Measurements from ENCODE around the gene IGSF22. TPM values are rescaled to one million over a fixed set of nuclear protein-coding genes. Genes with fewer than 3 reads are reported as not detected.

The IGSF22 gene
- total RNA-seq, 1 experiment from 2014 or later, result not detected

DNA sequence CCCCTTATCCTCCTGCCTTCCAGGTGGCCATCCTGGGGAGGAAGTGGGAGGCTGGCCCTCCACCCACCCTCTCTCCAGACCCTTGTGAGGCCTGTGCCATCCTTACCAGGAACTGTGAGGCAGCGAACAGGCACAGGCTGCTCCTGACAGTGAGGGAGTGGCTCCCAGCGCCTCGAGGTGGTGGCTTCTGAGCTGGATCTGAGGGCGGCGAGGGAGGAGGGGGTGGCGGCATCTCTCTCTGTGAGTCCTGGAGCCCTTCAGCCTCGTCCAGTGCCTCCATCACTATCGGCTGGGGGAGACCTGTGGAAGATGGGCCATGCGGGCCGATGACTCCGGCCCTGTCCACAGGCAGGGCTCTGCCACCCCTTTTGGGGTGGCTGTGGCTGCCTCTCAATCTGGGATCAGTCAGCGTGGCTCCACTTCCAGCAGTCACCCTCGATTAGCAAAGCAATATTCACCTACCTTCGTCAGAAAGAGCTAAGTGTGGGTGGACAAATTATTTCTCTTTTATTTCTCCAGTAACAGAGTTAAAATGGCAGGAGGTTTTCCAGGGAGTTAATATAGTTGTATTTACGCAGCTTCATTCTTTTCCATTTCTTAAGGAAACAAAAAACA, 18.0 kb upstream of the IGSF22 start:
- POLR2A ChIA-PET, result no interaction called here
- no peak for DNase-seq (ENCODE audit: low read depth, low spot score)
- no TSS peak for BruUV-seq (replicated peaks)

DNA sequence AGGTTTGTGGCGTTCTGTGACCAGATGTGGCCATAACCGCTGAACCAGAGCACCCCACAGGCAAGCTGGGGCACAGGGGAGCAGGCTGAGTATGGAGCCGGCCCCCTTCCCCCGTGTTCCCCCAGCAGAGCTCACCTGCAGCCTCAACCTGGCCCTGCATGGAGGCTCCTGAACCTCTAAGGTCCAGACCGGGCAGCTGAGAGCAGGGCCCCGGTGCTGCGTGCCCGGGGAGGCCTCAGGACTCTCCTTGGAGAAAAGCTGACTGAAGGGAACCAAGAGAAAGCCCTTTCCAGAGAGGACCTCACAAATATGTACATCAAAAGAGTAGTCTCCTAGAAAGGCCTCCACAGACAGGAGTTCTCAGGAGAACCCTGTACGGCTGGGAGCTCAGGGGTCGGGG, 17.4 kb upstream of the IGSF22 start:
- CTCF ChIA-PET, result interaction anchor here (1.0 to 1.1 kb wide), 2 partner anchors 16 to 21 kb away, joined by 3 to 4 read pairs; no protein-coding TSS in a partner anchor

More for the DNA sequence above, 18.0 kb upstream of the IGSF22 start:
- H3K9ac ChIP-seq (ENCODE audit: low read length), result no peak overlapping the region
- H2AFZ ChIP-seq (ENCODE audit: low read depth, low read length, poor library complexity, severe bottlenecking), result no peak overlapping the region
- H3K36me3 ChIP-seq (ENCODE audit: control insufficient read depth in 1 of 2, insufficient read depth in 2 of 2, low read length in 2 of 2), result no peaks in the 10 kb centered on the region; a peak in 1 of 4 replicates
- H3K27ac ChIP-seq (ENCODE audit: low read depth, low read length), result no peak overlapping the region
- TF ChIP-seq POLR2AphosphoS5 (IDR thresholded peaks at IDR 0.05; ENCODE audit: low read depth, low read length), result no peak
- TF ChIP-seq EGR1 (IDR thresholded peaks at IDR 0.05; ENCODE audit: low read depth), result no peak
- no peak for TF ChIP-seq CBX3 (IDR thresholded peaks at IDR 0.05; ENCODE audit: low read depth)
- no peak for TF ChIP-seq SIN3A (IDR thresholded peaks at IDR 0.05; ENCODE audit: low read depth)
- no peaks in the 10 kb centered on the region for H3K9me2 ChIP-seq (ENCODE audit: insufficient read depth)
- no peaks in the 10 kb centered on the region for H4K20me1 ChIP-seq (ENCODE audit: insufficient read depth)
- intact Hi-C loops (cut with micrococcal nuclease), result no loop called here
- H3K4me3 ChIP-seq (replicated peaks in 1 of 2; ENCODE audit: low read depth in 1 of 2, low read length in 2 of 2), result no peak overlapping the region
- H3K4me1 ChIP-seq (ENCODE audit: control insufficient read depth in 1 of 2, insufficient read depth in 2 of 2, low read length in 2 of 2), result no peaks in the 10 kb centered on the region
- H3K4me2 ChIP-seq (ENCODE audit: low read length), result no peak overlapping the region
- H3K9me3 ChIP-seq (ENCODE audit: control insufficient read depth in 1 of 2, insufficient read depth in 1 of 2, low read depth in 1 of 2, low read length in 2 of 2), result no peaks in the 10 kb centered on the region
- ChIA-PET CTCF (interaction anchor here (1.1 kb wide), 1 partner anchor 22 kb away, joined by 3 read pairs; no protein-coding TSS in a partner anchor), RAD21 (ENCODE audit: low non-redundant PET in 1 of 2, low total read pairs in 2 of 2, uncharacterized antibody in 2 of 2, unreplicated experiment in 2 of 2) (no interaction called here)
- no peaks in the 10 kb centered on the region for H3K79me2 ChIP-seq (ENCODE audit: insufficient read depth, low read length)
- no peaks in the 10 kb centered on the region for H3K27me3 ChIP-seq (ENCODE audit: insufficient read depth, low read length)
- ATAC-seq, result no peak

More for the DNA sequence above, 17.4 kb upstream of the IGSF22 start:
- Histone ChIP-seq H3K79me2 (ENCODE audit: insufficient read depth, low read length) (no peaks in the 10 kb centered on the region), H4K20me1 (ENCODE audit: insufficient read depth) (no peaks in the 10 kb centered on the region), H3K4me1 (ENCODE audit: control insufficient read depth in 1 of 2, insufficient read depth in 2 of 2, low read length in 2 of 2) (no peaks in the 10 kb centered on the region), H3K27ac (ENCODE audit: low read depth, low read length) (no peak overlapping the region), H3K4me2 (ENCODE audit: low read length) (no peak overlapping the region), H3K9me2 (ENCODE audit: insufficient read depth) (no peaks in the 10 kb centered on the region), H3K36me3 (ENCODE audit: control insufficient read depth in 1 of 2, insufficient read depth in 2 of 2, low read length in 2 of 2) (no peaks in the 10 kb centered on the region), H2AFZ (ENCODE audit: low read depth, low read length, poor library complexity, severe bottlenecking) (no peak overlapping the region), H3K4me3 (replicated peaks in 1 of 2; ENCODE audit: low read depth in 1 of 2, low read length in 2 of 2) (no peak overlapping the region), H3K27me3 (ENCODE audit: insufficient read depth, low read length) (no peaks in the 10 kb centered on the region), H3K9me3 (ENCODE audit: control insufficient read depth in 1 of 2, insufficient read depth in 1 of 2, low read depth in 1 of 2, low read length in 2 of 2) (no peaks in the 10 kb centered on the region), H3K9ac (ENCODE audit: low read length) (no peak overlapping the region)
- DNase-seq (ENCODE audit: low read depth, low spot score), result no peak
- intact Hi-C loops (cut with micrococcal nuclease), result no loop called here
- no TSS peak for BruUV-seq (replicated peaks)
- no peak for TF ChIP-seq ZFX (IDR thresholded peaks at IDR 0.05)
- TF ChIP-seq RAD21 (IDR thresholded peaks at IDR 0.05; ENCODE audit: low read depth), result no peak
- TF ChIP-seq, protein P1, sequence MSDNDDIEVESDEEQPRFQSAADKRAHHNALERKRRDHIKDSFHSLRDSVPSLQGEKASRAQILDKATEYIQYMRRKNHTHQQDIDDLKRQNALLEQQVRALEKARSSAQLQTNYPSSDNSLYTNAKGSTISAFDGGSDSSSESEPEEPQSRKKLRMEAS (IDR thresholded peaks at IDR 0.05), result no peak
- ChIA-PET RAD21 (ENCODE audit: low non-redundant PET in 1 of 2, low total read pairs in 2 of 2, uncharacterized antibody in 2 of 2, unreplicated experiment in 2 of 2) (no interaction called here), POLR2A (no interaction called here)
- no peak for ATAC-seq

Measured in HCT116 (cell line).